ENCODE results near the gene SMARCE1. TPM values are rescaled to one million over a fixed set of nuclear protein-coding genes. Genes with fewer than 3 reads are reported as not detected.

Gene SMARCE1
- total and polyA plus RNA-seq, 2 of the 4 experiments (the other 2 are of a cell fraction), result 66.2 to 119 TPM

DNA sequence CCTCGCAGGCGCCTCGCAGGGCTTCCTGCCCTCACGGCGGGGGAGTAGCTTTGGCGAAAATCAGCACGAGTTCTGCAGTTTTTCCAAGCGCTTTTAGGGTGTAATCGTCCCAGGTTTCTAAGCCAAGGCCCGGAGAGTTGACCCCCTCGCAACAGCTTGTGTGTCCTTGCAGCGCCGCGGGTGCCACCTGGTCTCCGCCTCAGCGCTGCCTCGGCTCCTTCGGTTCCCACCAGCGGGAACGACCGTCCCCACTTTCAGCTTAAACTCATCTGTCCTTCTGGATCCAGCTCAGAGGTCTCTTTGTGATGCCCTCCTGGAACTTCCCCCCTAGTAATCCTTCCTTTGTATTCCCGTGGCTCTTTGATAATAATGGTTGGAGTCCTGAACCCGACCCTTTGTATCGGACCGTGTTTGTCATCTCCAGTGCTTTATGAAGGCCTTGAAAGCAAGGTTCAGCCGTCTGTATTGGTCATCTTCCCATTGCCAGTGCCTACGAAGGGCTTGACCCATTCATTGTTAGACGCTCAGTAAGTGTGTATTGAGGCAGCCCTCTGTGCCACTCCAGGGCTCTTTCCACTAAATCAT is 858 bp upstream of the SMARCE1 start:
- Histone ChIP-seq H3K9ac (ENCODE audit: low read depth, low read length) (peak overlapping the region; percentile 99), H2BK120ac (ENCODE audit: low read depth, low read length) (peak overlapping the region; percentile 88), H3K9me3 (ENCODE audit: control insufficient read depth, insufficient read depth, low read length) (no peaks in the 10 kb centered on the region), H3K4ac (ENCODE audit: low read depth, low read length) (peak overlapping the region; percentile 95), H3K23ac (ENCODE audit: low read depth, low read length) (peak overlapping the region; percentile 92), H3K4me1 (ENCODE audit: control insufficient read depth, insufficient read depth, low read length) (peaks cover 5% of the 10 kb centered on the region), H4K20me1 (ENCODE audit: insufficient read depth, low read length) (no peaks in the 10 kb centered on the region; the same call in 1 of the 2 replicates), H3K9me1 (ENCODE audit: insufficient read depth, low read length) (peaks cover 6% of the 10 kb centered on the region; the same call in 1 of the 2 replicates), H3K56ac (ENCODE audit: extremely low read depth, insufficient read depth, low read length) (peak overlapping the region; percentile 96), H2AK5ac (ENCODE audit: low read depth, low read length) (peak overlapping the region; percentile 71), H4K5ac (ENCODE audit: low read depth, low read length) (peak overlapping the region; percentile 95), H3K4me2 (ENCODE audit: low read depth, low read length) (peak overlapping the region; percentile 91), H4K8ac (ENCODE audit: low read depth in 2 of 2, low read length in 2 of 2) (peak overlapping the region; percentile 91 to 99), H2AK9ac (replicated peaks; ENCODE audit: low read depth, low read length, poor library complexity) (peak overlapping the region; percentile 92), H2BK5ac (ENCODE audit: low read depth, low read length, poor library complexity, severe bottlenecking) (peak overlapping the region; percentile 93), H3K79me1 (ENCODE audit: low read depth in 1 of 2, low read length in 2 of 2) (peaks cover 25 to 39% of the 10 kb centered on the region in 2 experiments), H3K18ac (ENCODE audit: low read depth, low read length) (peak overlapping the region; percentile 58), H4K91ac (ENCODE audit: insufficient read depth, low read depth, low read length) (peak overlapping the region; percentile 70), H3K27me3 (ENCODE audit: control insufficient read depth, insufficient read depth, low read length) (no peaks in the 10 kb centered on the region), H3K27ac (ENCODE audit: insufficient read depth, low read length) (peak overlapping the region; percentile 94), H2BK20ac (ENCODE audit: low read depth, low read length) (no peak overlapping the region; the same call in 1 of the 2 replicates), H3K36me3 (ENCODE audit: control insufficient read depth, insufficient read depth, low read length) (peaks cover 2% of the 10 kb centered on the region; the same call in 1 of the 2 replicates), H3K4me3 (ENCODE audit: insufficient read depth, low read depth, low read length) (peak overlapping the region; percentile 93), H2BK15ac (ENCODE audit: low read depth, low read length) (peak overlapping the region; percentile 9; the same call in 1 of the 3 replicates), H3K14ac (replicated peaks; ENCODE audit: low read depth, low read length) (peak overlapping the region; percentile 90), H2AFZ (replicated peaks; ENCODE audit: low read length, poor library complexity) (peak overlapping the region; percentile 99)
- DNase-seq (peak; percentile 19), ATAC-seq (ENCODE audit: low read depth) (peak; percentile 46)
- dilution Hi-C loops (cut with HindIII; ENCODE audit: low sequenced_read_pairs, unreplicated experiment), result no loop called here
- intact Hi-C loops (cut with micrococcal nuclease), result loop anchor here (1.0 to 5.0 kb wide), 2 partner anchors 143 to 899 kb away; no protein-coding TSS in a partner anchor
- ChIA-PET POLR2A (ENCODE audit: unreplicated experiment) (no interaction called here), CTCF (interaction anchor here (0.7 kb wide), 1 partner anchor 661 kb away, joined by 3 read pairs; no protein-coding TSS in a partner anchor)
- no TSS peak for BruUV-seq (replicated peaks)
- 3% methylated on average over 20 of the region's 28 CpGs; no CpG with 5 or more reads in 1 of the 2 experiments for WGBS, 2 experiments (ENCODE audit: extremely low coverage in 2 of 2, insufficient read length in 1 of 2)
- in situ Hi-C loops (cut with MboI; ENCODE audit: low sequenced_read_pairs), result no loop called here
- no peak for TF ChIP-seq POLR2A (IDR thresholded peaks at IDR 0.05; ENCODE audit: low read depth, low read length)
- TF ChIP-seq FOS (IDR thresholded peaks at IDR 0.05; ENCODE audit: low read depth, low read length), result no peak
- TF ChIP-seq MXI1 (IDR thresholded peaks at IDR 0.05; ENCODE audit: borderline replicate concordance, low read depth, low read length), result peak; percentile 33; the same call in 1 of the 2 replicates
- TF ChIP-seq MAZ (IDR thresholded peaks at IDR 0.05; ENCODE audit: borderline replicate concordance, low read depth, low read length), result 0 out of 2 replicates have a peak, but pooled peaks have one; percentile 7

All from IMR-90 (cell line).